Adrenal gland (tissue), 12 donors: ENCODE measurements around the gene ANP32E. TPM values are rescaled to one million over a fixed set of nuclear protein-coding genes. Genes with fewer than 3 reads are reported as not detected.

ENCODE experiments used
- DNase-seq, 7 donors: peaks; one replicate each; pipeline ENCODE4 v3.0.0-alpha.2; 2019 to 2020
- H3K27ac ChIP-seq, 5 donors: fragments of 200-600 bp; sonication (generic) in 4 of 5; 1 replicate in 3 of 5; 2 replicates in 2 of 5; pipeline versions ENCODE4 v1.5.1 to v1.8.0; 2016 to 2020; ENCODE audit warnings: mild to moderate bottlenecking in 1 of 5
- H3K27me3 ChIP-seq: fragments of 200-600 bp; 2 replicates; pipeline ENCODE4 v1.8.0; 2021
- H3K36me3 ChIP-seq, 2 donors: fragments of 200-600 bp; replicated peaks in 1 of 2; 1 replicate in 1 of 2; 2 replicates in 1 of 2; pipeline versions ENCODE4 v1.5.1 to v1.8.0; 2018 to 2022
- H3K4me1 ChIP-seq, 2 donors: fragments of 200-600 bp; replicated peaks in 1 of 2; 1 replicate in 1 of 2; 2 replicates in 1 of 2; pipeline versions ENCODE4 v1.5.1 to v1.8.0; 2018 to 2021
- H3K4me3 ChIP-seq, 4 donors: fragments of 200-600 bp; sonication (generic) in 3 of 4; one replicate each; pipeline ENCODE4 v1.5.1; 2016 to 2018
- H3K9me3 ChIP-seq, 3 donors: fragments of 200-600 bp; sonication (generic) in 1 of 3; replicated peaks in 1 of 3; 1 replicate in 2 of 3; 2 replicates in 1 of 3; pipeline versions ENCODE4 v1.5.1 to v1.8.0; 2016 to 2021
- CTCF ChIP-seq, 6 experiments: fragments of 450-650 bp in 4 of 6; fragments of 200-600 bp in 2 of 6; sonication (generic) in 1 of 6; IDR thresholded peaks; 1 replicate in 5 of 6; 2 replicates in 1 of 6; pipeline versions ENCODE4 v1.5.1 to v1.8.0; 2016 to 2021; ENCODE audit warnings: antibody characterized with exemption in 6 of 6, mild to moderate bottlenecking in 2 of 6, moderate library complexity in 1 of 6
- POLR2A ChIP-seq, 2 donors: fragments of 450-650 bp; IDR thresholded peaks; one replicate each; pipeline ENCODE4 v1.6.1; 2017; ENCODE audit warnings: antibody characterized with exemption in 2 of 2, mild to moderate bottlenecking in 2 of 2, moderate library complexity in 1 of 2
- WGBS, 4 donors: extraction: QIAGEN DNeasy Blood & Tissue Kit in 2 of 4; methylation state at CpG; one replicate each; pipeline versions ENCODE4 v1.1.5 to v1.1.7; 2013 to 2017; 5-methylcytosine and 5-hydroxymethylcytosine counted together
- intact Hi-C, 2 donors: fragments of 100-400 bp; cut with DNase I; formaldehyde crosslinking; loops; one replicate each; pipeline versions ENCODE4 v1.14.1 to v1.15.0; 2022 to 2023
- polyA plus RNA-seq, 3 donors: library from polyadenylated mRNA; stranded (reverse); fragments of 200-250 nt in 2 of 3; fragments of 350-450 nt in 1 of 3; fragmentation: Illumina TruSeq in 1 of 3; extraction: RNeasy Lipid Tissue Mini Kit (QIAGEN cat#74804) in 1 of 3; gene quantifications; one replicate each; pipeline ENCODE4 v1.2.3, GENCODE V29; 2013 to 2014
- small RNA-seq, 2 donors: library from RNA; depleted of rRNA; stranded (forward); fragments of <200 nt; gene quantifications; one replicate each; pipeline ENCODE3, GENCODE V24; 2016
- total RNA-seq, 9 donors: library from RNA; depleted of rRNA in 4 of 9; stranded (reverse); fragments of >200 nt in 4 of 9; fragments of 120-200 nt in 1 of 9; fragmentation: NEBNext Ultra II Directional in 1 of 9; extraction: Animal tissue kit (Norgen Biotek cat#: 25700) in 1 of 9; gene quantifications; one replicate each; pipeline versions ENCODE4 v1.1.0 to v1.2.4, GENCODE V29; 2013 to 2023
- donor health status: healthy with polysubstance abuse.
- donor health status: Bipolar disorder and iron deficiency.
- donor health status: DM: yes; HTN: yes; CAD: no.
- donor health status: DM: no; HTN: no; CAD: no.
- donor health status: DM: no; HTN: no; CAD: no.
- donor health status: DM: yes; HTN: yes; CAD: no.

The ANP32E gene
- total and polyA plus RNA-seq, 12 donors: 13.2 to 81.9 (median 35.3) TPM

GRCh38 chr1:150176593-150176992 is 59.3 kb downstream of the ANP32E start:
- 84 to 90% (median 88%) methylated on average over 3 of the region's 3 CpGs for WGBS, 4 donors
- Histone ChIP-seq H3K4me3 (no peak overlapping the region), H3K27ac (no peak overlapping the region), H3K27me3 (no peaks in the 10 kb centered on the region), H3K9me3 (no peaks in the 10 kb centered on the region), H3K36me3 (no peaks in the 10 kb centered on the region), H3K4me1 (no peaks in the 10 kb centered on the region)
- TF ChIP-seq CTCF (IDR thresholded peaks at IDR 0.05) (no peak), POLR2A (IDR thresholded peaks at IDR 0.05) (no peak)
- intact Hi-C loops: no loop called here
- no peak for DNase-seq

- WGBS, 4 donors: 77 to 83% (median 80%) methylated on average over 7 of the region's 7 CpGs
- intact Hi-C loops: loop anchor here in 1 of 2 donors (5.0 kb wide), 1 partner anchor 211 kb away; no protein-coding TSS in a partner anchor
- H3K36me3 ChIP-seq: no peaks in the 10 kb centered on the region
These were observed 62.7 kb downstream of the ANP32E start for GRCh38 chr1:150173141-150173585.

GRCh38 chr1:150171801-150172200 is 64.1 kb downstream of the ANP32E start:
- H3K36me3 ChIP-seq: no peaks in the 10 kb centered on the region
- no peak for TF ChIP-seq CTCF (IDR thresholded peaks at IDR 0.05)
- no peak for TF ChIP-seq POLR2A (IDR thresholded peaks at IDR 0.05)
- no peaks in the 10 kb centered on the region for H3K27me3 ChIP-seq
- 46 to 56% (median 52%) methylated on average over 2 of the region's 2 CpGs for WGBS, 4 donors
- no peaks in the 10 kb centered on the region for H3K9me3 ChIP-seq
- H3K27ac ChIP-seq: no peak overlapping the region
- no peak for DNase-seq
- intact Hi-C loops: loop anchor here in 1 of 2 donors (5.0 kb wide), 1 partner anchor 210 kb away; no protein-coding TSS in a partner anchor
- no peak overlapping the region for H3K4me3 ChIP-seq
- H3K4me1 ChIP-seq: no peaks in the 10 kb centered on the region

More at GRCh38 chr1:150173141-150173585, 62.7 kb downstream of the ANP32E start:
- TF ChIP-seq POLR2A (IDR thresholded peaks at IDR 0.05) (no peak), CTCF (IDR thresholded peaks at IDR 0.05) (no peak)
- H3K4me3 ChIP-seq: no peak overlapping the region
- no peaks in the 10 kb centered on the region for H3K4me1 ChIP-seq
- H3K27me3 ChIP-seq: no peaks in the 10 kb centered on the region
- H3K9me3 ChIP-seq: no peaks in the 10 kb centered on the region
- DNase-seq: no peak
- H3K27ac ChIP-seq: no peak overlapping the region

- no peak overlapping the region for H3K27ac ChIP-seq
- peak; percentile 70 to 89 (median 83) for TF ChIP-seq CTCF (IDR thresholded peaks at IDR 0.05)
- no peak for TF ChIP-seq POLR2A (IDR thresholded peaks at IDR 0.05)
- H3K9me3 ChIP-seq: no peaks in the 10 kb centered on the region
- H3K27me3 ChIP-seq: no peaks in the 10 kb centered on the region
- peaks cover 0 to 12% of the 10 kb centered on the region in 2 donors for H3K4me1 ChIP-seq
- H3K4me3 ChIP-seq: no peak overlapping the region
- intact Hi-C loops: loop anchor here (5.0 kb wide), 1 partner anchor 97 kb away; no protein-coding TSS in a partner anchor
- no peaks in the 10 kb centered on the region for H3K36me3 ChIP-seq
- DNase-seq: peak; percentile 52 to 88 (median 75)
- WGBS, 4 donors: 10 to 17% (median 12%) methylated on average over 6 of the region's 6 CpGs
These were observed 66.8 kb downstream of the ANP32E start for GRCh38 chr1:150168960-150169601.

Small RNAs within 50 kb of the gene (small RNA-seq; reads per million reads assigned to genes)
- gene RN7SL480P: 0 reads per million in 2 donors
- 0.08 to 0.12 reads per million in 2 donors for gene RNU2-17P

Other genes starting within 250 kb of the ANP32E start
- 10 to 100 TPM; 14.4 to 45.7 (median 24.4) TPM for gene OTUD7B, start 225.4 kb downstream of the ANP32E start, total RNA-seq
- gene OTUD7B, start 225.4 kb downstream of the ANP32E start, polyA plus RNA-seq: 10 to 100 TPM in 2 of 3 donors, 1 to 10 TPM in 1; 5.7 to 18.4 (median 10.2) TPM
- 10 to 100 TPM; 36.5 to 78.9 (median 54.2) TPM for gene VPS45, start 168.3 kb downstream of the ANP32E start, total RNA-seq
- 10 to 100 TPM; 49.2 to 67.4 (median 59.2) TPM for gene VPS45, start 168.3 kb downstream of the ANP32E start, polyA plus RNA-seq
- gene PLEKHO1, start 86.2 kb downstream of the ANP32E start, total RNA-seq: 100 to 1,000 TPM in 1 of 9 donors, 10 to 100 TPM in 8; 36.2 to 109 (median 77.9) TPM
- 100 to 1,000 TPM in 2 of 3 donors, 10 to 100 TPM in 1; 47.3 to 298 (median 227) TPM for gene PLEKHO1, start 86.2 kb downstream of the ANP32E start, polyA plus RNA-seq
- 1 to 10 TPM in 1 of 9 donors, under 1 TPM in 4, not detected in 4; 0.32 to 1.1 (median 0.69) TPM for gene CA14, start 21.7 kb upstream of the ANP32E start, total RNA-seq
- gene CA14, start 21.7 kb upstream of the ANP32E start, polyA plus RNA-seq: under 1 TPM in 1 of 3 donors, not detected in 2; 0.51 TPM
- gene APH1A, start 32.9 kb upstream of the ANP32E start, total RNA-seq: 100 to 1,000 TPM; 102 to 179 (median 129) TPM
- gene APH1A, start 32.9 kb upstream of the ANP32E start, polyA plus RNA-seq: 10 to 100 TPM; 59.4 to 96.6 (median 88.2) TPM
- 10 to 100 TPM in 2 of 9 donors, 1 to 10 TPM in 6, under 1 TPM in 1; 0.54 to 12.8 (median 8.6) TPM for gene C1orf54, start 36.7 kb upstream of the ANP32E start, total RNA-seq
- gene C1orf54, start 36.7 kb upstream of the ANP32E start, polyA plus RNA-seq: 10 to 100 TPM in 2 of 3 donors, 1 to 10 TPM in 1; 7.8 to 30.8 (median 26.1) TPM
- gene CIART, start 46.4 kb upstream of the ANP32E start, total RNA-seq: 10 to 100 TPM in 3 of 9 donors, 1 to 10 TPM in 6; 4.4 to 11.8 (median 8.9) TPM
- gene CIART, start 46.4 kb upstream of the ANP32E start, polyA plus RNA-seq: 10 to 100 TPM in 2 of 3 donors, 1 to 10 TPM in 1; 8.9 to 24.6 (median 19.2) TPM
- gene MRPS21, start 57.7 kb upstream of the ANP32E start, total RNA-seq: 100 to 1,000 TPM in 1 of 9 donors, 10 to 100 TPM in 8; 28.9 to 105 (median 86.8) TPM
- 100 to 1,000 TPM; 112 to 367 (median 296) TPM for gene MRPS21, start 57.7 kb upstream of the ANP32E start, polyA plus RNA-seq
- gene PRPF3, start 85.4 kb upstream of the ANP32E start, total RNA-seq: 10 to 100 TPM; 16.8 to 69.0 (median 38.1) TPM
- gene PRPF3, start 85.4 kb upstream of the ANP32E start, polyA plus RNA-seq: 100 to 1,000 TPM in 2 of 3 donors, 10 to 100 TPM in 1; 51.5 to 107 (median 103) TPM
- gene RPRD2, start 128.0 kb upstream of the ANP32E start, total RNA-seq: 10 to 100 TPM; 11.3 to 44.5 (median 24.8) TPM
- gene RPRD2, start 128.0 kb upstream of the ANP32E start, polyA plus RNA-seq: 10 to 100 TPM in 2 of 3 donors, 1 to 10 TPM in 1; 7.3 to 32.0 (median 11.2) TPM